Ovary (tissue), 9 donors: ENCODE measurements around the gene TERT. TPM values are rescaled to one million over a fixed set of nuclear protein-coding genes. Genes with fewer than 3 reads are reported as not detected.
"Not testable (repeated sequence)": the region's sequence is repeated elsewhere in the genome, so short reads cannot be mapped to it uniquely, and the experiment has no call there.

Experiments used
- DNase-seq, 5 donors: peaks; one replicate each; pipeline ENCODE4 v3.0.0-alpha.2; 2019 to 2020
- H3K27ac ChIP-seq, 2 donors: fragments of 200-600 bp; one replicate each; pipeline versions ENCODE4 v1.5.1 to v1.8.0; 2019 to 2022
- H3K27me3 ChIP-seq: fragments of 200-600 bp; one replicate; pipeline ENCODE4 v1.8.0; 2022
- H3K36me3 ChIP-seq: fragments of 200-600 bp; sonication (generic); one replicate; pipeline ENCODE4 v1.5.1; 2019
- H3K4me1 ChIP-seq: one replicate; pipeline ENCODE4 v1.8.1; 2013; ENCODE audit warnings: mild to moderate bottlenecking, moderate library complexity; ENCODE audit not compliant: insufficient read depth
- H3K4me3 ChIP-seq: fragments of 200-600 bp; sonication (generic); one replicate; pipeline ENCODE4 v1.5.1; 2017
- H3K9me3 ChIP-seq, 2 donors: fragments of 200-600 bp in 1 of 2; sonication (generic) in 1 of 2; one replicate each; pipeline versions ENCODE4 v1.5.1 to v1.8.1; 2013 to 2019; ENCODE audit warnings: mild to moderate bottlenecking in 1 of 2, moderate library complexity in 1 of 2
- CTCF ChIP-seq, 3 donors: fragments of 450-650 bp in 2 of 3; fragments of 200-600 bp in 1 of 3; IDR thresholded peaks; one replicate each; pipeline versions ENCODE4 v1.5.1 to v1.8.0; 2016 to 2022; ENCODE audit warnings: antibody characterized with exemption in 3 of 3, mild to moderate bottlenecking in 1 of 3
- EP300 ChIP-seq: sonication (generic); formaldehyde crosslinking; IDR thresholded peaks from one replicate; pipeline ENCODE4 v1.6.1; 2017; ENCODE audit warnings: antibody characterized with exemption
- POLR2A ChIP-seq: fragments of 450-650 bp; IDR thresholded peaks from one replicate; pipeline ENCODE4 v1.6.1; 2017; ENCODE audit warnings: antibody characterized with exemption, mild to moderate bottlenecking, moderate library complexity
- WGBS, 3 donors: extraction: QIAGEN DNeasy Blood & Tissue Kit in 1 of 3; methylation state at CpG; one replicate each; pipeline versions ENCODE4 v1.1.5 to v1.1.7; 2013 to 2017; 5-methylcytosine and 5-hydroxymethylcytosine counted together
- intact Hi-C, 4 donors: fragments of 100-400 bp; cut with DNase I; formaldehyde crosslinking; loops; one replicate each; pipeline versions ENCODE4 v1.11.0 to v1.15.1; 2022 to 2023
- polyA plus RNA-seq, 2 donors: library from polyadenylated mRNA; stranded (reverse); fragments of 200-250 nt in 1 of 2; fragments of 350-450 nt in 1 of 2; fragmentation: Illumina TruSeq in 1 of 2; extraction: RNeasy Lipid Tissue Mini Kit (QIAGEN cat#74804) in 1 of 2; gene quantifications; one replicate each; pipeline ENCODE4 v1.2.3, GENCODE V29; 2013 to 2014
- total RNA-seq, 7 donors: library from RNA; depleted of rRNA in 2 of 7; stranded (reverse); fragments of >200 nt in 2 of 7; fragmentation: NEBNext Ultra II Directional in 3 of 7; extraction: Animal tissue kit (Norgen Biotek cat#: 25700) in 3 of 7; gene quantifications; one replicate each; pipeline versions ENCODE4 v1.1.0 to v1.2.4, GENCODE V29; 2016 to 2023
- donor health status: DM: no; HTN: no; CAD: no; lungs with moderate emphysema.
- donor health status: DM: no; HTN: no; CAD: no.
- donor health status: Bipolar disorder and iron deficiency.
- donor health status: DM: yes; HTN: yes; CAD: no.
- donor health status: DM: no; HTN: no; CAD: no.
- donor health status: DM: yes; HTN: yes; CAD: no.

The TERT gene
- total and polyA plus RNA-seq, 9 donors: 0.10 to 3.1 TPM; not detected in 7

DNA sequence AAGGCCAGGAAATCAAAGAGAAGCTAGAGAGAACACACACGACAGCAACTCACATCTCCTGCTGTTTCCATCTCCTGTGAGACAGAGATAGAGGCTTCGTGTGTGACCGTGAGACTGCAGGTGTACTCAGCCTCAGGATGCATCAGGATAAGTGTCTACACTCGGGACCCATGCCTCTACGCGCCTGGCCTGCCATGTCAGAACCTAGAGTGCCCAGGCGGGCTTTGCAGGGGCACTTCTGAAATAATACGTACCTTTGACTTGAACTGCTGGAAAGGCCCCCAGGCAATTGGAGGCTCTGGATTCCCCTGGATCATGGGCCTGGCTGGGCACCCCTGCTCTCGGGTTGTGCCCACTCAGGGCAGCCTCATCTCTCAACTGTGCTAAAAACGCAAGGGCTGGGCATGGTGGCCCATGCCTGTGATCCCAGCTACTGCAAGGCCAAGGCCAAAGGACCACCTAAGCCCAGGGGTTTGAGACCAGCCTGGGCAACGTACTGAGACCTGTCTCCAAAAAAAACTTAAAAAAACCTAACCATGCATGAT lies 37.1 kb upstream of the TERT start:
- H3K27me3 ChIP-seq: no peaks in the 10 kb centered on the region
- no peaks in the 10 kb centered on the region for H3K9me3 ChIP-seq
- no peak overlapping the region for H3K4me3 ChIP-seq
- H3K4me1 ChIP-seq: no peaks in the 10 kb centered on the region
- H3K36me3 ChIP-seq: no peaks in the 10 kb centered on the region
- TF ChIP-seq EP300 (no peak), CTCF (IDR thresholded peaks at IDR 0.05) (no peak), POLR2A (no peak)
- 89 to 92% (median 91%) methylated on average over 10 to 11 of the region's 11 CpGs for WGBS, 3 donors
- no peak for DNase-seq
- intact Hi-C loops: no loop called here
- no peak overlapping the region for H3K27ac ChIP-seq

DNA sequence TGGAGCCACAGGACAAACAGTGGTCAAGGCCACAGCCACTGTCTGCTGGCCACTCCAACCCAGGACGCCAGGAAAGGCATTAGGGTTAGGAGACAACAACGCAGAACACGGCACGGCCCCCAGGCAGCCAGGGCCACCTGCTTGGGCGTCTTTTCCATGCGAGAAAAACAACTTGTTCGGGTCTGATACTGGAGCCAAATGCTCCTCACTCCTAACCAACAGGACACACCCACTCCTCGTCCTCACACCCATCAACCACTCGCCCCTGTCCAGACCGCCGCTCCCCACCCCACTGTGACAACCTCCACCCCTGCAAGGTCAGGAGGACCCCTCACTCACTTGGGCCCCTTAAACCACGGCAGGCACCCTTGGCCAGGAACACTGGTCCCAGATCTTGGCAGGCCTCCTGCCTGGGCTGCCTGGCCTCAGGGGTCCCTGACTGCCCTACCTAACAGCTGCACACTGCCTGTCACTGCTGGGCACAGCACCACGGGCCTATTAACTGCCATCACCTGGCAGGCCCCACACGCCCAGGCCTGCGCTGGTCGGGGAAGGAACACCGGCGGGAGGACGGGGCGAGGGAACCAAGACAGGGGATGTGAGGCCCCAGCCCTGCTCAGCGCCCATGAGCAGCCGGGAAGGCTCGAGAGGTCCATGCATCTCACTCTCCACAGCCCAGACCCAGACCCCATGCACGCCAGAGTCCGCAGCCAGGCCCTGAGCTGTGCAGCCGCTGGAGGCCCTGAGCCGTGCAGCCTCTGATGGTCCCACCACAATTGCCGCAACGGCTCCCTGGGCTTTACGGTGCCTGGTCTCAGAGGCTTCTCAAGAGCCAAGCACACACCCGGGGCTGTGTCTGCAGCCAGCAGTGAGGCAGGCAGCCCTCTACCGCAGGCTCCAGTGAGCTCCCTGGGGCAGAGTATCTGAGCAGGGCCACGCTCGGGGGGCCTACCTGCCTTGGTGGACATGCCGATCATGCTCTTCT lies 36.3 kb upstream of the TERT start:
- intact Hi-C loops: no loop called here
- DNase-seq: peak in 1 of 5 donors; percentile 20
- Histone ChIP-seq H3K27me3 (no peaks in the 10 kb centered on the region), H3K4me3 (no peak overlapping the region), H3K4me1 (no peaks in the 10 kb centered on the region), H3K9me3 (no peaks in the 10 kb centered on the region), H3K27ac (no peak overlapping the region), H3K36me3 (no peaks in the 10 kb centered on the region)
- no peak for TF ChIP-seq CTCF (IDR thresholded peaks at IDR 0.05)
- TF ChIP-seq POLR2A: no peak
- no peak for TF ChIP-seq EP300
- WGBS, 3 donors: 85 to 94% (median 86%) methylated on average over 32 to 35 of the region's 35 CpGs

DNA sequence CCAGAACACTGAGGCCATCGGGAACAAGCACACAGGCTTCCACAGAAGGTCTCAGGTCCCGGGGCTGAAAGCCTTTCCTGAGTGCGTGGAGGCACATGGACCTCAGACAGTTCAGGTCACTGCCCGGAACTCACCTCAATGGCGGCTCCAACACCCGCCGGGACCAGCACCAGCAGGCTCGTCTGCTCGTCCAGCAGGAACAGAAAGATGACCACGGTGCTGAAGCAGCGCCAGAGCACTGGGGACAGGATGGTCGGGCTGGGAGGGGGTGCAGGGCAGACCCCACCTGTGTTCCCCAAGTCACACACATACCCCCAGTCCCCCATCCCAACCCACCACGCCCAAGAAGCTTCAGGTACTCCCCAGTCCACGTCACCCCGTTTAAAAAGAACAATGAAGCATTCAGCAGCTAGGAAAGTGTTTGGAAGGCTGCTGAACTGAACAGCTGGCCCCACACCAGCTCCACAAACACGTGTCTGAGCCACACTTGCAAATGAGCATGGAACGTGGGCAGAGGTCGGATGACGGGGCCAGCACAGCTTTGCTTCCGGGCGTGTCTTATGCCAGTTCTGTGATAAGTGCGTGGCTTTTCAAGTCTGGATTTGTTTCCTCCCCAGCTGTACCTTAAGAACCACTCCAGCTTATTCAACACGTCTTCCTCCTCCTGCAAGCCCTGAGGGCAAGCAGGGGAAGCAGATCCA lies 35.4 kb upstream of the TERT start:
- 85 to 94% (median 92%) methylated on average over 23 of the region's 23 CpGs for WGBS, 3 donors
- Histone ChIP-seq H3K36me3 (no peaks in the 10 kb centered on the region), H3K9me3 (no peaks in the 10 kb centered on the region), H3K4me3 (no peak overlapping the region), H3K27ac (no peak overlapping the region), H3K27me3 (no peaks in the 10 kb centered on the region), H3K4me1 (no peaks in the 10 kb centered on the region)
- no peak for TF ChIP-seq POLR2A
- no peak for TF ChIP-seq CTCF (IDR thresholded peaks at IDR 0.05)
- no peak for TF ChIP-seq EP300
- intact Hi-C loops: no loop called here
- no peak for DNase-seq

DNA sequence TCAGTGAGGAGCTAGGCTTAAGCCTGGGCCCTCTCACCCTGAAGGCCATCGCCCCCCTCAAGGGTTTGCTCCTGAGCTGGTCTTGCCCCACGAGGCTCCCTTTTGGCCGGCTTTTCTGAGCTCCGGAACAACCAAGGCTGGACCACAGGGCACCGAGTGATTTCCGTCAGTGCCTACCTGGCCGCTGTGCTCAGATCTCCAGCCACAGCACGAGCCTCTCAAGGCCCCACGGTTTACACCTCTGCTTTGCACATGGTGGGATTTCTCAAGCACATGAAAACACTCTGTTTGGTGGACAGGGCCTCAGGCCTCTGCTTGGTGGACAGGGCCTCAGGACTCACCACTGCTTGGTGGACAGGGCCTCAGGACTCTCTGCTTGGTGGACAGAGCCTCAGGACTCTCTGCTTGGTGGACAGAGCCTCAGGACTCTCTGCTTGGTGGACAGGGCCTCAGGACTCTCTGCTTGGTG lies 34.3 kb upstream of the TERT start:
- WGBS, 3 donors: 96 to 97% (median 97%) methylated on average over 9 of the region's 9 CpGs
- Histone ChIP-seq H3K4me3 (no peak overlapping the region), H3K9me3 (no peaks in the 10 kb centered on the region), H3K27ac (no peak overlapping the region), H3K27me3 (no peaks in the 10 kb centered on the region), H3K4me1 (no peaks in the 10 kb centered on the region), H3K36me3 (no peaks in the 10 kb centered on the region)
- TF ChIP-seq EP300 (no peak), POLR2A (no peak), CTCF (IDR thresholded peaks at IDR 0.05) (no peak)
- intact Hi-C loops: no loop called here
- DNase-seq: no peak

DNA sequence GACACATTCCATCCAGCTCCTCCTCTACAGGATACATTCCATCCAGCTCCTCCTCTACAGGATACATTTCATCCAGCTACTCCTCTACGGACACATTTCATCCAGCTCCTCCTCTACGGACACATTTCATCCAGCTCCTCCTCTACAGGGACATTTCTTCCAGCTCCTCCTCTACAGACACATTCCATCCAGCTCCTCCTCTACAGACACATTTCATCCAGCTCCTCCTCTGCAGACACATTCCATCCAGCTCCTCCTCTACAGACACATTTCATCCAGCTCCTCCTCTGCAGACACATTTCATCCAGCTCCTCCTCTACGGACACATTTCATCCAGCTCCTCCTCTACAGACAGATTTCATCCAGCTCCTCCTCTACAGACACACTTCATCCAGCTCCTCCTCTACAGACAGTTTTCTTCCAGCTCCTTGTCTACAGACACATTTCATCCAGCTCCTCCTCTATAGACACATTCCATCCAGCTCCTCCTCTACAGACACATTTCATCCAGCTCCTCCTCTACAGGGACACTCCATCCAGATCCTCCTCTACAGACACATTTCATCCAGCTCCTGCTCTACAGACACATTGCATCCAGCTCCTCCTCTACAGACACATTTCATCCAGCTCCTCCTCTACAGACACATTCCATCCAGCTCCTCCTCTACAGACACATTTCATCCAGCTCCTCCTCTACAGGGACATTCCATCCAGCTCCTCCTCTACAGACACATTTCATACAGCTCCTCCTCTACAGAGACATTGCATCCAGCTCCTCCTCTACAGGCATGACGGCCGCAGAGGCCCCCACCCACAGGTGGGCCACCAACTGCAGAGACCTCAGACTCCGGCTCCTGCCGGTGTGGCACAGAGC lies 33.6 kb upstream of the TERT start:
- H3K9me3 ChIP-seq, H3K27ac ChIP-seq, H3K27me3 ChIP-seq, DNase-seq, H3K4me3 ChIP-seq, H3K36me3 ChIP-seq, H3K4me1 ChIP-seq, intact Hi-C loops: not testable (repeated sequence)
- WGBS, 3 donors: 55 to 67% (median 58%) methylated on average over 7 of the region's 7 CpGs

DNA sequence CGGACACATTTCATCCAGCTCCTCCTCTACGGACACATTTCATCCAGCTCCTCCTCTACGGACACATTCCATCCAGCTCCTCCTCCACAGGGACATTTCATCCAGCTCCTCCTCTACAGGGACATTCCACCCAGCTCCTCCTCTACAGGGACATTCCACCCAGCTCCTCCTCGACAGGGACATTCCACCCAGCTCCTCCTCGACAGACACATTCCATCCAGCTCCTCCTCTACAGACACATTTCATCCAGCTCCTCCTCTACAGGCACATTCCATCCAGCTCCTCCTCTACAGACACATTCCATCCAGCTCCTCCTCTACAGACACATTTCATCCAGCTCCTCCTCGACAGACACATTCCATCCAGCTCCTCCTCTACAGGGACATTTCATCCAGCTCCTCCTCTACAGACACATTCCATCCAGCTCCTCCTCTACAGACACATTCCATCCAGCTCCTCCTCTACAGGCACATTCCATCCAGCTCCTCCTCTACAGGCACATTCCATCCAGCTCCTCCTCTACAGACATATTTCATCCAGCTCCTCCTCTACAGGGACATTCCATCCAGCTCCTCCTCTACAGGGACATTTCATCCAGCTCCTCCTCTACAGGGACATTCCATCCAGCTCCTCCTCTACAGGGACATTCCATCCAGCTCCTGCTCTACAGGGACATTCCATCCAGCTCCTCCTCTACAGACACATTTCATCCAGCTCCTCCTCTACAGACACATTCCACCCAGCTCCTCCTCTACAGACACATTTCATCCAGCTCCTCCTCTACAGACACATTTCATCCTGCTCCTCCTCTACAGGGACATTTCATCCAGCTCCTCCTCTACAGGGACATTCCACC lies 32.3 kb upstream of the TERT start:
- H3K36me3 ChIP-seq, H3K27me3 ChIP-seq, DNase-seq, intact Hi-C loops, H3K9me3 ChIP-seq, H3K4me1 ChIP-seq, H3K4me3 ChIP-seq, H3K27ac ChIP-seq: not testable (repeated sequence)
- WGBS, 3 donors: 39 to 43% (median 41%) methylated on average over 6 of the region's 6 CpGs
